GM23248 (cell line): ENCODE measurements around the gene SDC3.

ENCODE experiments used
- EZH2 ChIP-seq: fragments of 200-600 bp; sonication (generic); IDR thresholded peaks from 2 replicates; pipeline ENCODE4 v1.6.1; 2018; ENCODE audit warnings: antibody characterized with exemption, mild to moderate bottlenecking; ENCODE audit not compliant: insufficient read depth, poor library complexity, severe bottlenecking
- EZH2phosphoT487 ChIP-seq: fragments of 200-600 bp; sonication (generic); IDR thresholded peaks from 2 replicates; pipeline ENCODE4 v1.6.1; 2018; ENCODE audit warnings: antibody characterized with exemption, moderate library complexity, mild to moderate bottlenecking, low read depth; ENCODE audit not compliant: insufficient read depth

GRCh38 chr1:30839827-30840359, 68.7 kb downstream of the SDC3 start:
- TF ChIP-seq EZH2 (no peak), EZH2phosphoT487 (no peak)
